Left lung (tissue), 10 donors: ENCODE measurements around the gene NKAPL. TPM values are rescaled to one million over a fixed set of nuclear protein-coding genes. Genes with fewer than 3 reads are reported as not detected.
A peak's percentile ranks its signal among the peaks of the same experiment; 100 is the strongest.

Source experiments
- ATAC-seq: fragments of 200-7000 bp; cut with Tn5 transposase; one replicate; pipeline ENCODE4 v1.9.1; 2020; ENCODE audit warnings: moderate library complexity
- DNase-seq, 4 donors: peaks; one replicate each; pipeline ENCODE4 v3.0.0-alpha.2; 2013 to 2020
- H3K27ac ChIP-seq, 2 donors: fragments of 200-600 bp; sonication (generic) in 1 of 2; one replicate each; pipeline versions ENCODE4 v1.5.0 to v1.8.0; 2020 to 2021
- H3K27me3 ChIP-seq, 2 donors: fragments of 200-600 bp; sonication (generic) in 1 of 2; one replicate each; pipeline versions ENCODE4 v1.5.0 to v1.8.0; 2020 to 2021
- H3K36me3 ChIP-seq, 2 donors: fragments of 200-600 bp; sonication (generic) in 1 of 2; one replicate each; pipeline versions ENCODE4 v1.5.0 to v1.8.0; 2020 to 2021
- H3K4me1 ChIP-seq, 2 donors: fragments of 200-600 bp; one replicate each; pipeline ENCODE4 v1.8.0; 2021
- H3K4me3 ChIP-seq, 2 donors: fragments of 200-600 bp; sonication (generic) in 1 of 2; one replicate each; pipeline versions ENCODE4 v1.5.0 to v1.8.0; 2020 to 2021; ENCODE audit warnings: mild to moderate bottlenecking in 1 of 2
- H3K9me3 ChIP-seq, 2 donors: fragments of 200-600 bp; sonication (generic) in 1 of 2; one replicate each; pipeline versions ENCODE4 v1.5.0 to v1.8.0; 2020 to 2021
- intact Hi-C, 2 donors: fragments of 100-400 bp; cut with DNase I; formaldehyde crosslinking; loops; one replicate each; pipeline versions ENCODE4 v1.11.2 to v1.14.2; 2022
- polyA plus RNA-seq, 6 donors: library from polyadenylated mRNA; unstranded; fragments of 120-200 nt; gene quantifications; one replicate each; pipeline ENCODE4 v1.2.1, GENCODE V29; 2013; ENCODE audit not compliant: insufficient read length in 6 of 6
- total RNA-seq, 2 donors: library from RNA; stranded (reverse); fragmentation: NEBNext Ultra II Directional; extraction: Animal tissue kit (Norgen Biotek cat#: 25700); gene quantifications; one replicate each; pipeline ENCODE4 v1.2.1, GENCODE V29; 2021
- TF ChIP-seq, protein P1 (sequence below), 2 donors: fragments of 200-600 bp; sonication (generic) in 1 of 2; IDR thresholded peaks; one replicate each; pipeline versions ENCODE4 v1.5.0 to v1.8.0; 2021; ENCODE audit warnings: antibody characterized with exemption in 2 of 2
- donor health status: DM: no; HTN: yes; CAD: no.
- donor health status: DM: no; HTN: no; CAD: no.

The NKAPL gene
- total and polyA plus RNA-seq, 8 donors, result 0.87 to 1.5 (median 1.1) TPM

DNA sequence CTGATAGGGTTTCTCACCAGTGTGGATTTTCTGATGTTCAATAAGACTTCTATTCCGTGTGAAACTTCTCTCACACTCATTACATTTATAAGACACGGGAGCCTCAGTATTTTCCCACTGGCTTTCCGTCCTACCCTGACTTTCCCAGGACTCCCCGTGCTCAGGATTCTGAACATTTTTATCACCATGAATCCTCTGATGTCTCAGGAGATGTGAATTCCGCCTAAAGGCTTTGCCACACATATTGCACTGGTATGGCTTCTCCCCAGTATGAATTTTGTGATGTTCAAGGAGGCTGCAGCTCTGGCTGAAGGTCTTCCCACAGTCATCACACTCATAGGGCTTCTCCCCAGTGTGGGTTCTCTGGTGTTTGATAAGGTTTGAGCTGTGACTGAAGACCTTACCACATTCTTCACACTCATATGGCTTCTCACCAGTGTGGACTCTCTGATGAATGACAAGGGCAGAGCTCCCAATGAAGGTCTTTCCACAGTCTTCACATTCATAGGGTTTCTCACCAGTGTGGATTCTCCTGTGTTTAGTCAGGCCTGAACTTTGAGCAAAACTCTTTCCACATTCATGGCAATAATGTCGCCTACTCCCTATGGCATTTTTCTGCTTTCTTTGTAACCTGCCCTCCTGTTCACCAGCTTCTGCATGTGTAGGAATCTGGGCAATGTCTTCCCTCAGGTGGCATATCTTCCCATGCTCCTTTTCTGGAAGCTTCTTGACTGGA, 13.7 kb upstream of the NKAPL start:
- ATAC-seq, result no peak
- Histone ChIP-seq H3K4me3 (no peak overlapping the region), H3K9me3 (no peaks in the 10 kb centered on the region), H3K36me3 (peaks cover 0 to 58% of the 10 kb centered on the region in 2 donors), H3K27ac (no peak overlapping the region), H3K27me3 (no peaks in the 10 kb centered on the region), H3K4me1 (peaks cover 1 to 3% of the 10 kb centered on the region in 2 donors)
- intact Hi-C loops, result no loop called here
- no peak for DNase-seq
- TF ChIP-seq, protein P1, sequence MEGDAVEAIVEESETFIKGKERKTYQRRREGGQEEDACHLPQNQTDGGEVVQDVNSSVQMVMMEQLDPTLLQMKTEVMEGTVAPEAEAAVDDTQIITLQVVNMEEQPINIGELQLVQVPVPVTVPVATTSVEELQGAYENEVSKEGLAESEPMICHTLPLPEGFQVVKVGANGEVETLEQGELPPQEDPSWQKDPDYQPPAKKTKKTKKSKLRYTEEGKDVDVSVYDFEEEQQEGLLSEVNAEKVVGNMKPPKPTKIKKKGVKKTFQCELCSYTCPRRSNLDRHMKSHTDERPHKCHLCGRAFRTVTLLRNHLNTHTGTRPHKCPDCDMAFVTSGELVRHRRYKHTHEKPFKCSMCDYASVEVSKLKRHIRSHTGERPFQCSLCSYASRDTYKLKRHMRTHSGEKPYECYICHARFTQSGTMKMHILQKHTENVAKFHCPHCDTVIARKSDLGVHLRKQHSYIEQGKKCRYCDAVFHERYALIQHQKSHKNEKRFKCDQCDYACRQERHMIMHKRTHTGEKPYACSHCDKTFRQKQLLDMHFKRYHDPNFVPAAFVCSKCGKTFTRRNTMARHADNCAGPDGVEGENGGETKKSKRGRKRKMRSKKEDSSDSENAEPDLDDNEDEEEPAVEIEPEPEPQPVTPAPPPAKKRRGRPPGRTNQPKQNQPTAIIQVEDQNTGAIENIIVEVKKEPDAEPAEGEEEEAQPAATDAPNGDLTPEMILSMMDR (IDR thresholded peaks at IDR 0.05), result no peak

GRCh38 chr6:28248916-28249315, 10.2 kb upstream of the NKAPL start:
- Histone ChIP-seq H3K27me3 (no peaks in the 10 kb centered on the region), H3K36me3 (peaks cover 0 to 53% of the 10 kb centered on the region in 2 donors), H3K9me3 (no peaks in the 10 kb centered on the region), H3K27ac (no peak overlapping the region), H3K4me3 (no peak overlapping the region), H3K4me1 (peaks cover 16 to 30% of the 10 kb centered on the region in 2 donors)
- intact Hi-C loops, result no loop called here
- TF ChIP-seq, protein P1 (IDR thresholded peaks at IDR 0.05), result no peak
- ATAC-seq, result no peak
- DNase-seq, result no peak

GRCh38 chr6:28250747-28251146, 8.3 kb upstream of the NKAPL start:
- peak overlapping the region; percentile 88 to 90 for H3K4me3 ChIP-seq
- H3K27me3 ChIP-seq, result no peaks in the 10 kb centered on the region
- TF ChIP-seq, protein P1 (IDR thresholded peaks at IDR 0.05), result no peak
- intact Hi-C loops, result no loop called here
- DNase-seq (no peak), ATAC-seq (no peak)
- H3K27ac ChIP-seq, result no peak overlapping the region
- peaks cover 16 to 30% of the 10 kb centered on the region in 2 donors for H3K4me1 ChIP-seq
- H3K9me3 ChIP-seq, result no peaks in the 10 kb centered on the region
- H3K36me3 ChIP-seq, result peaks cover 0 to 35% of the 10 kb centered on the region in 2 donors

DNA sequence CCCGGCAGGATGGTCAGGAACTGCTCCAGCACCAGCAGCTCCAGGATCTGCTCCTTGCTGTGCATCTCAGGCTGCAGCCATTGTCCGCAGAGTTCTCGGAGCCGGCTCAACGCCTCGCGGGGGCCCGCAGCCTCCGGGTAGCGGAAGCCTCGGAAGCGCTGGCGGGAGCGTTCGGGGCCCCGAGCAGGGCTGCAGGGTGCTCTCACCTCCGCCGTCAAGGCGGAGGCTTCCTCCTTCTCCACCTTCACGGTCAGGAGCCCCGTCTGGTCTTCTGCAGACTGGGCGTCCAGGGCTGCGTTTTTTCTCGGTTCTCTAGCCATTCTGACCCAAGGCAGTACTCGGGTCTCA, 7.5 kb upstream of the NKAPL start:
- peak; percentile 60 for ATAC-seq
- intact Hi-C loops, result no loop called here
- H3K27me3 ChIP-seq, result no peaks in the 10 kb centered on the region

More for the DNA sequence above, 7.5 kb upstream of the NKAPL start:
- H3K4me3 ChIP-seq, result peak overlapping the region; percentile 88 to 90
- peak in 1 of 4 donors; percentile 84 for DNase-seq
- H3K9me3 ChIP-seq, result no peaks in the 10 kb centered on the region
- TF ChIP-seq, protein P1 (IDR thresholded peaks at IDR 0.05), result no peak
- H3K27ac ChIP-seq, result peak overlapping the region; percentile 34 to 75
- H3K36me3 ChIP-seq, result peaks cover 0 to 26% of the 10 kb centered on the region in 2 donors
- H3K4me1 ChIP-seq, result peaks cover 16 to 30% of the 10 kb centered on the region in 2 donors
